Cardiac muscle cell (in vitro differentiated cells and primary cell): ENCODE measurements around the gene INTS7. TPM values are rescaled to one million over a fixed set of nuclear protein-coding genes. Genes with fewer than 3 reads are reported as not detected.

Experiments used
- DNase-seq, 2 donors: peaks; one replicate each; pipeline versions ENCODE4 v3.0.0 to v3.0.0-alpha.2; 2010 to 2017; ENCODE audit warnings: low read depth in 1 of 2, low spot score in 1 of 2
- H3K27ac ChIP-seq: fragments of 200-600 bp; sonication (generic); 2 replicates; pipeline ENCODE4 v1.5.1; 2016
- H3K27me3 ChIP-seq: fragments of 200-600 bp; sonication (generic); 2 replicates; pipeline ENCODE4 v1.6.0; 2016; ENCODE audit warnings: control low read depth
- H3K36me3 ChIP-seq: fragments of 200-600 bp; sonication (generic); 2 replicates; pipeline ENCODE4 v1.5.1; 2016; ENCODE audit warnings: control low read depth
- H3K4me1 ChIP-seq: fragments of 200-600 bp; sonication (generic); 2 replicates; pipeline ENCODE4 v1.8.1; 2017; ENCODE audit warnings: low read depth, mild to moderate bottlenecking, mixed run types
- H3K4me3 ChIP-seq: fragments of 200-600 bp; sonication (generic); 2 replicates; pipeline ENCODE4 v1.5.1; 2016; ENCODE audit warnings: mild to moderate bottlenecking
- H3K9me3 ChIP-seq: fragments of 200-600 bp; sonication (generic); 2 replicates; pipeline ENCODE4 v1.5.1; 2017; ENCODE audit warnings: low read depth, mild to moderate bottlenecking, control low read depth
- polyA plus RNA-seq: library from polyadenylated mRNA; unstranded; fragments of >200 nt; fragmentation: Nextera tagmentation; extraction: Ambion mirVana; gene quantifications from 2 replicates; pipeline ENCODE4 v1.2.1, GENCODE V29; 2016
- total RNA-seq: library from RNA; depleted of rRNA; stranded (reverse); fragments of >200 nt; gene quantifications from 2 replicates; pipeline ENCODE4 v1.2.3, GENCODE V29; 2016
- TF ChIP-seq, protein P1 (sequence below): IDR thresholded peaks from 2 replicates; pipeline ENCODE4 v1.5.1; 2012; ENCODE audit warnings: low read depth, mild to moderate bottlenecking, low read length

INTS7 gene
- total and polyA plus RNA-seq, 2 experiments from 2014 or later = 5.6 to 11.3 TPM

DNA sequence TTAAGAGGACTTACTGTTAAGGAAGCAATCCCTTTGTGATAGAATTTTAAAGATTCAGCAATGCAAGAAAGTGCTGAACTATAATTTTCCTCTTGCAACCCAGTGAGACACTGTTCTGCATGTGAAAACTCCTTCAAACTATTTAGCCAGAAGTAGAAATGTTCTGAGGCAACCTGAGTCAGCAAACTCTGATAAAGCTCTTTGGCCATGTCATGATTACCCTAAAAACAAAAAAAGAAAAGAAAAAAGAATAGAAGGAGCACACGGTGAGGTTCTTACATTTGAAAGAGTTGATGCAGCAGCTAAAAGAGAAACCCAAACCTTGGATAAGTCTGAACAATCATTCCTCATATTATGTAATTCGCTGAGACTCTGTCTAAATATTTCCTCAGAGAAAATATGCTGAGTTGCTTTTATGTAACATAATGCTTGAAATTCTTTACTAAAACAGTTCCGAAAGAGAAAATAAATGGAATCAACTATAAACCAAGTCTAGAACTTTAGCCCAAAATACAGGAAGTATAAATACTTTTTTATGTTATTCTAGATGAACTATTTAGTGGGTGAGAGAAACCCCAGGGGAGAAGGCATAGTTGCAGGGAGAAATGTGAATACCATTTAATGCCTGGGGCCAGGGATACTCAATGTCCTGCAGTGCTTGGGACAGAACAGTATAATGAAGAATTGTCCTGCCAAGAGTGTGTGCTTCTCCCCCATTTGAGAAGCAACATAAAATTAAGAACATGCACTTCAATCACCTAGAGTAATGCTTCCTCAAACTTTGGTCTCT, 60.0 kb downstream of the INTS7 start:
- no peak overlapping the region for H3K4me3 ChIP-seq
- peaks cover 24% of the 10 kb centered on the region for H3K36me3 ChIP-seq
- H3K9me3 ChIP-seq = no peaks in the 10 kb centered on the region
- TF ChIP-seq, protein P1, sequence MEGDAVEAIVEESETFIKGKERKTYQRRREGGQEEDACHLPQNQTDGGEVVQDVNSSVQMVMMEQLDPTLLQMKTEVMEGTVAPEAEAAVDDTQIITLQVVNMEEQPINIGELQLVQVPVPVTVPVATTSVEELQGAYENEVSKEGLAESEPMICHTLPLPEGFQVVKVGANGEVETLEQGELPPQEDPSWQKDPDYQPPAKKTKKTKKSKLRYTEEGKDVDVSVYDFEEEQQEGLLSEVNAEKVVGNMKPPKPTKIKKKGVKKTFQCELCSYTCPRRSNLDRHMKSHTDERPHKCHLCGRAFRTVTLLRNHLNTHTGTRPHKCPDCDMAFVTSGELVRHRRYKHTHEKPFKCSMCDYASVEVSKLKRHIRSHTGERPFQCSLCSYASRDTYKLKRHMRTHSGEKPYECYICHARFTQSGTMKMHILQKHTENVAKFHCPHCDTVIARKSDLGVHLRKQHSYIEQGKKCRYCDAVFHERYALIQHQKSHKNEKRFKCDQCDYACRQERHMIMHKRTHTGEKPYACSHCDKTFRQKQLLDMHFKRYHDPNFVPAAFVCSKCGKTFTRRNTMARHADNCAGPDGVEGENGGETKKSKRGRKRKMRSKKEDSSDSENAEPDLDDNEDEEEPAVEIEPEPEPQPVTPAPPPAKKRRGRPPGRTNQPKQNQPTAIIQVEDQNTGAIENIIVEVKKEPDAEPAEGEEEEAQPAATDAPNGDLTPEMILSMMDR = no peak
- H3K27me3 ChIP-seq = no peaks in the 10 kb centered on the region
- no peak overlapping the region for H3K27ac ChIP-seq
- H3K4me1 ChIP-seq = no peaks in the 10 kb centered on the region
- no peak for DNase-seq

DNA sequence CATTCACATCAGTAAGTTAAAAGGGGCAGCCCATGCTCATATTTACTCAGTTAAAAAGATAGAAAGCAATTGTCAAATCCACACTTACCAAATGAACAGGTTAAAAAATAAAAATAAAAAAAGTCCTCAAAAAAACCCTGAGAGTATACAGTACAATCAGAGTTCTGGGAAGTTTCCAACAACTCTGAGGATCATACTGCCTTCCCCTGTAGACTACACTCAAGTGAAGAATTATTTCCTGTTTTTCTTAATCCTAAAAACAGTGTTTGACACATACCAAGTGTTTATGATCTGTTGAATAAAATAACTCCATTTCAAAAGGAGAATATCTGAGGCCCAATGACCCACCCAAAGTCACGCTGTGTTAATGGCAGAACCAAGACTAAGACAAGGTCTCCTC, 61.8 kb downstream of the INTS7 start:
- no peaks in the 10 kb centered on the region for H3K27me3 ChIP-seq
- TF ChIP-seq, protein P1 = no peak
- H3K27ac ChIP-seq = no peak overlapping the region
- no peak overlapping the region for H3K4me3 ChIP-seq
- DNase-seq = no peak
- H3K9me3 ChIP-seq = no peaks in the 10 kb centered on the region
- no peaks in the 10 kb centered on the region for H3K4me1 ChIP-seq
- peaks cover 20% of the 10 kb centered on the region for H3K36me3 ChIP-seq

DNA sequence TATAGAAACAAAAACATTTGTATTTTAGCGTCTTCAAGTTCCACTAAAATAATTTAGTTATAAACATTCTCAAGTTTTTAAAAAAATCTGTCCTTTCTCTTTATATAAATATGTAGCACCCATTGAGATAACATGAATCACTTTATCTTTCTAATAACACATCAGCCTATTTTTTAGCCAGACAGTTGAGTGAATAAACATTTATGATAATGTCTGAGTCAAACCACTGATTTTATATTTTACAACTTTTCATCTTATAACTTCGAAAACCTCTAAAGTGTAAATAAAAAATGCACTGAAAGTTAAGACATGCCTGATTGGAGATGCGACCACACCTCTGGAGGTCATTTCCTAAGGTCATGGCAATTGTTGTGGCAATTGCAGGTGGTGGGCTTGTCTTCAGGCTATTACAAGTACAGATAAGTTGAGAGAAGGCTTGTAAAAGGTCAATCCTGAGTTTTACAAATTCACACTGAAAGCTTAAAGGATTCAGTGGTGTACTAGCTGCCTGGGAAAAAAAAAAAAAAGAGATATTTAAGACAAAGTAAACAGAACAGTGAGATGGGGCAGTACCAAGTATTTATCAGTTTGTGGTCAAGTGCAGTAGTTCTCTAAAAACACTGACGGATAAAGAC, 67.0 kb downstream of the INTS7 start:
- no peaks in the 10 kb centered on the region for H3K27me3 ChIP-seq
- no peak overlapping the region for H3K27ac ChIP-seq
- TF ChIP-seq, protein P1 = no peak
- H3K4me3 ChIP-seq = no peak overlapping the region
- DNase-seq = no peak
- no peaks in the 10 kb centered on the region for H3K36me3 ChIP-seq
- H3K9me3 ChIP-seq = no peaks in the 10 kb centered on the region
- H3K4me1 ChIP-seq = no peaks in the 10 kb centered on the region

DNA sequence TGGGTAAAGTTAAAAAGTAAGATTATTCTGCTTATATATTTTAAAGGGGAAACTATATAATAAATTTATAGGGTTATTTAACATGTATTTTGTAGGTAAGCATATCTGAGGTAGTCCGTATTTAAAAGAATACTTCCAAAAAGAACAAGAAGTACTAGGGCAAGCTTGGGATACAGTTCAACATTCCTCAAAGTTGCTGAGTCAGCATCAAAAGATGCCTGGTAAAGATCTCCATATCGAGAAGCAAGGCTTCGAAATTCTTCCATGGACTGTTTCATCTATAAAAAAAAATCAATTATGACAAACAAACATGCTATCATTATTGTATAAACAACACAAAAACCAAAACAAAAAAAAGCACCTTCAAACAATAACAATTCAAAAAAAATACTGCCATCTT, 67.7 kb downstream of the INTS7 start:
- H3K27ac ChIP-seq = no peak overlapping the region
- no peaks in the 10 kb centered on the region for H3K36me3 ChIP-seq
- DNase-seq = peak in 1 of 2 donors; percentile 14
- no peaks in the 10 kb centered on the region for H3K4me1 ChIP-seq
- H3K9me3 ChIP-seq = no peaks in the 10 kb centered on the region
- H3K27me3 ChIP-seq = no peaks in the 10 kb centered on the region
- H3K4me3 ChIP-seq = no peak overlapping the region
- TF ChIP-seq, protein P1 = no peak

DNA sequence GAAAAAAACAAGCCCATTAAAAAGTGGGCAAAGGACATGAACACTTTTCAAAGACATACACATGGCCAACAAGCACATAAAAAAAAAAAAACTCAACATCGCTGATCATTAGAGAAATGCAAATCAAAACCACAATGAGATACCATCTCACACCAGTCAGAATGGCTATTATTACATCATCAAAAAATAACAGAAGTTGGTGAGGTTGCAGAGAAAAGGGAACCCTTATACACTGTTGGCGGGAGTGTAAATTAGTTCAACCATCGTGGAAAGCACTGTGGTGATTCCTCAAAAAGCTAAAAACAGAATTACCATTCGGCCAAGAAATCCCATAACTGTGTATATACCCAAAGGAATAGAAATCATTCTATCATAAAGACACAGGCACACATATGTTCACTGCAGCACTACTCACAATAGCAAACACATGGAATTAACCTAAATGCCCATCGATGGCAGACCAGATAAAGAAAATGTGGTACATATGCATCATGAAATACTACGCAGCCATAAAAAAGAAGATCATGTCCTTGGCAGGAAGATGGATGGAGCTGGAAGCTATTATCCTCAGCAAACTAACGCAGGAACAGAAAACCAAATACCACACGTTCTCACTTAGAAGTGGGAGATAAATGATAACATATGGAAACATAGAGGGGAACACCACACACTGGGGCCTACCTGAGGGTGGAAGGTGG, 70.1 kb downstream of the INTS7 start:
- Histone ChIP-seq H3K27ac (no peak overlapping the region), H3K4me1 (no peaks in the 10 kb centered on the region), H3K9me3 (no peaks in the 10 kb centered on the region), H3K36me3 (no peaks in the 10 kb centered on the region), H3K27me3 (no peaks in the 10 kb centered on the region), H3K4me3 (no peak overlapping the region)
- no peak for DNase-seq
- TF ChIP-seq, protein P1 = no peak
